ENCODE results near the gene CDH4. TPM values are rescaled to one million over a fixed set of nuclear protein-coding genes. Genes with fewer than 3 reads are reported as not detected.

CDH4 gene
- total and polyA plus RNA-seq, 2 of the 8 experiments (the other 6 are each of a cell fraction or from before 2014, with no cell fraction given), result 4.3 to 7.9 TPM

- H4K91ac ChIP-seq (replicated peaks; ENCODE audit: insufficient read length, low read length), result no peak overlapping the region
- peaks cover 0 to 4% (median 2%) of the 10 kb centered on the region in 4 experiments; a peak in 3 of 7 replicates for H3K27me3 ChIP-seq (replicated peaks in 1 of 4; ENCODE audit: control insufficient read depth in 3 of 4, extremely low read depth in 1 of 4, insufficient read depth in 3 of 4, low read length in 3 of 4)
- no peak overlapping the region for H4K8ac ChIP-seq (ENCODE audit: extremely low read depth, insufficient read depth, low read length)
- H3K4ac ChIP-seq (replicated peaks; ENCODE audit: insufficient read length, low read depth, low read length), result no peak overlapping the region
- peaks cover 12 to 14% of the 10 kb centered on the region in 2 experiments for H3K9me3 ChIP-seq (ENCODE audit: insufficient read depth in 2 of 2, low read depth in 1 of 2, low read length in 1 of 2)
- H3K27ac ChIP-seq (ENCODE audit: low read depth, low read length), result no peak overlapping the region
- H3K4me1 ChIP-seq (replicated peaks in 1 of 4; ENCODE audit: control insufficient read depth in 3 of 4, insufficient read depth in 4 of 4, low read length in 3 of 4), result peaks cover 0 to 3% (median 1%) of the 10 kb centered on the region in 4 experiments; a peak in 4 of 7 replicates
- H2BK12ac ChIP-seq (ENCODE audit: low read depth, low read length), result no peak overlapping the region
- H3K56ac ChIP-seq (replicated peaks; ENCODE audit: insufficient read length, low read depth, low read length), result no peak overlapping the region
- no peak overlapping the region for H2AFZ ChIP-seq (ENCODE audit: low read length)
- no peak overlapping the region for H2BK20ac ChIP-seq (ENCODE audit: low read length)
- FAIRE-seq (no peak), DNase-seq (ENCODE audit: low read depth in 1 of 2, low spot score in 2 of 2) (no peak)
- no peak overlapping the region; the same call in 1 of the 2 replicates for H3K18ac ChIP-seq (ENCODE audit: extremely low read depth, low read length)
- no peaks in the 10 kb centered on the region for H3K79me1 ChIP-seq (ENCODE audit: low read depth, low read length)
- H4K5ac ChIP-seq (ENCODE audit: insufficient read length, low read depth, low read length), result no peak overlapping the region
- peaks cover 0 to 3% of the 10 kb centered on the region in 2 experiments for H4K20me1 ChIP-seq (replicated peaks in 1 of 2; ENCODE audit: control insufficient read depth in 1 of 2, insufficient read depth in 2 of 2, low read length in 2 of 2)
- no peak overlapping the region for H3K4me3 ChIP-seq (ENCODE audit: extremely low read depth in 1 of 4, insufficient read depth in 2 of 4, low read depth in 3 of 4, low read length in 4 of 4)
- CTCF ChIA-PET (ENCODE audit: partially characterized antibody), result interaction anchor here (1.3 to 2.3 kb wide), 2 partner anchors 36 to 116 kb away, joined by 4 to 5 read pairs; no protein-coding TSS in a partner anchor
- H3K14ac ChIP-seq (ENCODE audit: insufficient read length), result no peak overlapping the region
- no peak overlapping the region for H3K9ac ChIP-seq (replicated peaks in 1 of 4; ENCODE audit: extremely low read depth in 1 of 4, low read depth in 3 of 4, low read length in 3 of 4)
- no peak overlapping the region; the same call in 1 of the 2 replicates for H2BK5ac ChIP-seq (ENCODE audit: low read depth, low read length)
- H3K79me2 ChIP-seq (ENCODE audit: control insufficient read depth in 1 of 2, insufficient read depth in 2 of 2, low read length in 2 of 2), result no peaks in the 10 kb centered on the region
- H3K4me2 ChIP-seq (ENCODE audit: insufficient read depth in 1 of 2, low read depth in 2 of 2, low read length in 2 of 2), result no peak overlapping the region
- H3K36me3 ChIP-seq (ENCODE audit: control insufficient read depth in 2 of 4, insufficient read depth in 4 of 4, low read length in 3 of 4), result no peaks in the 10 kb centered on the region
- no peak overlapping the region for H2BK120ac ChIP-seq (replicated peaks; ENCODE audit: low read depth, low read length)
- no peak overlapping the region for H2AK5ac ChIP-seq (ENCODE audit: low read depth, low read length)
- POLR2A ChIA-PET (ENCODE audit: partially characterized antibody), result no interaction called here
- H3K23ac ChIP-seq (ENCODE audit: insufficient read length), result no peak overlapping the region
- H2BK15ac ChIP-seq (ENCODE audit: low read length), result no peak overlapping the region
- peaks cover 5% of the 10 kb centered on the region; the same call in 1 of the 2 replicates for H3K23me2 ChIP-seq (ENCODE audit: low read depth, low read length)
- 90% methylated on average over 11 of the region's 11 CpGs; no CpG with 5 or more reads in 1 of the 2 experiments for WGBS, 2 experiments (ENCODE audit: extremely low coverage in 1 of 2, insufficient coverage in 1 of 2, insufficient read length in 1 of 2, insufficient replicate concordance in 2 of 2, low coverage in 1 of 2, low lambda C conversion rate in 2 of 2, missing lambda C conversion rate in 1 of 2)
- TF ChIP-seq JUN (IDR thresholded peaks at IDR 0.05; ENCODE audit: low read depth, low read length) (no peak), RFX5 (IDR thresholded peaks at IDR 0.05; ENCODE audit: borderline replicate concordance, low read depth, low read length) (no peak), NANOG (IDR thresholded peaks at IDR 0.05; ENCODE audit: insufficient read depth, low read depth, low read length, poor library complexity, severe bottlenecking) (no peak), CHD2 (IDR thresholded peaks at IDR 0.05; ENCODE audit: low read length) (no peak), EZH2 (IDR thresholded peaks at IDR 0.05; ENCODE audit: low read depth, low read length, severe bottlenecking) (no peak), RBBP5 (IDR thresholded peaks at IDR 0.05; ENCODE audit: borderline replicate concordance, low read depth, low read length) (no peak), NRF1 (IDR thresholded peaks at IDR 0.05; ENCODE audit: low read depth, low read length) (no peak), BACH1 (IDR thresholded peaks at IDR 0.05; ENCODE audit: low read length) (no peak), SIX5 (IDR thresholded peaks at IDR 0.05; ENCODE audit: low read depth, low read length) (no peak)
Observed at GRCh38 chr20:61385296-61385695, 133.2 kb downstream of the CDH4 start.

Data from H1 (cell line).